H7 (cell line): ENCODE results near the gene ELOVL2. TPM values are rescaled to one million over a fixed set of nuclear protein-coding genes. Genes with fewer than 3 reads are reported as not detected.

Source experiments
- total RNA-seq: library from RNA; depleted of rRNA; stranded (reverse); fragments of >200 nt; shearing (Covaris generic); gene quantifications from 2 replicates; pipeline ENCODE4 v1.2.3, GENCODE V29; 2014; rRNA removed

ELOVL2 gene
- total RNA-seq, 1 experiment from 2014 or later: 2.6 TPM

Other genes starting within 250 kb of the ELOVL2 start
- gene MAK, start 205.8 kb downstream of the ELOVL2 start, total RNA-seq: 0.07 TPM in 1 of 2 replicates, not detected in the other
- gene GCM2, start 162.3 kb downstream of the ELOVL2 start, total RNA-seq: not detected in 2 replicates
- 0.38 and 0.63 TPM in 2 replicates for gene SYCP2L, start 157.3 kb downstream of the ELOVL2 start, total RNA-seq
- gene SMIM13, start 49.5 kb upstream of the ELOVL2 start, total RNA-seq: 4.2 and 5.7 TPM in 2 replicates
- not detected in 2 replicates for gene ERVFRD-1, start 67.4 kb upstream of the ELOVL2 start, total RNA-seq
- 5.0 and 6.5 TPM in 2 replicates for gene NEDD9, start 188.4 kb upstream of the ELOVL2 start, total RNA-seq